Stimulated activated CD4-positive, alpha-beta T cell treated with anti-CD3 and anti-CD28 coated beads, Interleukin-15, amount 100 ng/mL, for 24 hours (primary cell): ENCODE results near the gene GLB1L3.
A peak's percentile ranks its signal among the peaks of the same experiment; 100 is the strongest.
"Not testable (repeated sequence)": the region's sequence is repeated elsewhere in the genome, so short reads cannot be mapped to it uniquely, and the experiment has no call there.

Experiments used
- DNase-seq: peaks from one replicate; pipeline ENCODE4 v3.0.0-alpha.2; 2020

GLB1L3 gene

DNA sequence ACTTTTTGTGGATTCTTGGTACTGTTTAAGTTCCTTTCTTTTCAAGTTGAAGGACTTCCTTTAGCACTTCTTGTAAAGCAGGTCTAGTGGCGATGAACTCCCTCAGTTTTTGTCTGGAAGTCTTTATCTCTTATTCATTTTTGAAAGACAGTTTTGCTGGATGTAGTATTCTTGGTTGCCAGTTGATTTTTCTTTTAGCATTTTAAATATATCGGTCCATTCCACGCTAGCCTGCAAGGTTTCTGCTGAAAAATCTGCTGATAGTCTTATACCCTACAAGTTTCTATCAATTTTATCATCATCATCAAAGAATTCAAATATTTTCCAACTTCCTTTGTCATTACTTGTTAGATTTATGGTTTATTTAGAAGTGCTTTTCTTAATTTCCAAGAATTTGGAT, 40.9 kb downstream of the GLB1L3 start:
- DNase-seq = no peak

DNA sequence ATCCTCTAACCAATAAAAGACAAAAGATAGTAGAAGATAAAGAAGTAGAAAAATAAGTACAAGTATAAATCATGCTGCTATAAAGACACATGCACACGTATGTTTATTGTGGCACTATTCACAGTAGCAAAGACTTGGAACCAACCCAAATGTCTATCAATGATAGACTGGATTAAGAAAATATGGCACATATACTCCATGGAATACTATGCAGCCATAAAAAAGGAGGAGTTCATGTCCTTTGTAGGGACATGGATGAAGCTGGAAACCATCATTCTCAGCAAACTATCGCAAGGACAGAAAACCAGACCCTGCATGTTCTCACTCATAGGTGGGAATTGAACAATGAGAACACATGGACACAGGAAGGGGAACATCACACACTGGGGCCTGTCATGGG, 45.2 kb downstream of the GLB1L3 start:
- DNase-seq = not testable (repeated sequence)

DNA sequence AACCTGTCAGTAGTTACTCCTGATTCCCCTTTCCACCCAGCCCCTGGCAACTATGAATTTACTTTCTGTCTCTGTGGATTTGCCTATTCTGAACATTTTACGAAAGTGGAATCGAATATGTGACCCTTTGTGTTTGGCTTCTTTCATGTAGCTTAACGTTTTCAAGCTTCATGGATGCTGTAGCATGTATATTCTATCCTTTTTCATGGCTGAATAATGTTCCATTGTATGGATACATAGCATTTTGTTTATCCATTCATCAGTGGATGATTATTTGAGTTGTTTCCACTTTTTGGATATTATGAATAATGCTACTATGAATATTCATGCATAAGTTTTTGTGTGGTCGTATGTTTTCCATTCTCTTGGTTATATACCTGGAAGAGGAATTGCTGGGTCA, 46.4 kb downstream of the GLB1L3 start:
- DNase-seq = no peak

DNA sequence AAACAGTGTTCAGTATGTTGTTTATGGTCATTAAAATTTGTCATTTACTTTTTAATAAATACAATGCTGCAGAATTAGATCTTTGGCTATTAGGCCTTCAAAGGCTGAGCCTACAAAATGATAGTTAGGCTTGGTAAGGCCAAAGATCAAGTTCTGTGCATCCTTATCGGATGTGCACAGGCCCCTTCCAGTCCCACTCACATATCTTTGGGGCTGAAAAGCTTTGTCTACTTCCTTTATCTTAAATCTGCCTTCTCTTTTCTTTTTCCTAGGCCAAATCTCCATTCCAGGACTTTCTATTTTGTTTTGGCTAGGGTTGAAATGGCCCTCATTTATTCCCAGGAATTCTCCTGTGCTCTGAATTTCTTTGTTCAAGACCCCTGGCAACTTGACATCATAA, 52.3 kb downstream of the GLB1L3 start:
- no peak for DNase-seq

DNA sequence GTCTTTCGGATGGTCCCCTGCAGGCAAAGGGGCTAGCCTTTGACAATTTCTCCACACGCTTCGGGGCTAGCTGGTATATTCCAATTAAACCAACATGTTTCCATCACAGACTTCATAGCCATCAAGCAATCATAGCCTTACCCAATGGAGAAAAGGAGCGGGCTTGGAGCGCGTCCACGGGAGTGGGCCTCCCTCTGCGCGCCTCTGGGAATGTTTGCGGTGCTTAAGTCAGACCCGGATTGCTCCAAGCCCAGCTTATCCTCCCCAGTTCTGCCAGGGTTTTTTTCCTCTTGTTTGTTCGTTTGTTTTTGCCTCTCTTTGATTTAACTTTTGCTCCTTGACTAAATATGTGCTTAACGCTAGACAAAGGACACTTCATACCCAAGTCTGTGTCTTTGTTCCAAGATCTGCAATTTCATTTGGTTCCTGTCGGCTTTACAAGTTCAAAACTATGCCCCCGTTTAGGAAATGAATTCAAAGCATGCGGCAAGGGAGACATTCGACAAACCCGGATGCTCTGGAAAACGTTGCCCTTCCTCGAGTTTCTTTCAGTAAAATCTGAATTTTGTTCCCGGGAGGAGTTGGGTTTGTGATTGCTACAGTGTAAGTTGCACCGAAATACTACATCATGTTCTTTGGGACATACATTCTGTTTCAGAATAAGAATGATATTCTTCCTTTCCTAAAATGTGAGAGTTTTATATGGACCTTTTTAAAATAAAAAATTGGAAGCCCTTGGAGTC, 54.6 kb downstream of the GLB1L3 start:
- no peak for DNase-seq

DNA sequence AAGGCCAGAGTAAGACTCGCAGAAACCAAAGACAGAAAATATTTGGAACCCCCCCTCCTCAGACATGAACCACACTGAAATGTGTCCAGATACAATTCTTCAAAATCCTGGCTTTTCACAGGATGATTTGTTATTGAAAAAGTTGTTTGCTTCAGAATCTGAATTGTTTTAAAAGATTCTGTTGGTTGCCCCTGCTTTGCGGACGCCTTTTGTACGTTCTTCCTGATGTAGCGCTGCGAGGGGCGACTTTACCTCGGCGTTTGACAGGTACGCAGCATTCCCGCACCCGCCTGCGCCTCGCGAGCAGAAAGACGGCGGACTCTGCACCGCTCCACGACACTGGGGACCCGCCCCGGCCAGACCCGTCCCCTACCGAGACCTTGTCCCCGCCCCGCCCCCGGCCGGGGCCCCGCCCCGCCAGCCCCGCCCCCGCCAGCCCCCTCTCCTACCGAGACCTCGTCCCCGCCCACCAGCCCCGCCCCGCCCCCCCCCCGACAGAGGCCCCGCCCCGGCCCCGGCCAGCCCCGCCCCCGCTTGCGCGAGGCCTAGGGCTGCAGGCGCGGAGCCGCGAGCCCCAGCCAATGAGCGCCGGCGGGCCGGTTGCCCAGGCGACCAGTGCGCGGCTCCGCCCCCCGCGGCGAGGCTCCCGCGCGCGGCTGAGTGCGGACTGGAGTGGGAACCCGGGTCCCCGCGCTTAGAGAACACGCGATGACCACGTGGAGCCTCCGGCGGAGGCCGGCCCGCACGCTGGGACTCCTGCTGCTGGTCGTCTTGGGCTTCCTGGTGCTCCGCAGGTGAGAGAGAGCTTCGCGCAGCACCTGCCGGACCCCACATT, 55.4 kb downstream of the GLB1L3 start, which contains the start of gene GLB1L2:
Gene GLB1L2, plus strand, starts transcription at position 635 of the 835 bp plus-strand sequence. Its CDS starts 74 bp downstream, at position 709.
- peak; percentile 83 for DNase-seq

DNA sequence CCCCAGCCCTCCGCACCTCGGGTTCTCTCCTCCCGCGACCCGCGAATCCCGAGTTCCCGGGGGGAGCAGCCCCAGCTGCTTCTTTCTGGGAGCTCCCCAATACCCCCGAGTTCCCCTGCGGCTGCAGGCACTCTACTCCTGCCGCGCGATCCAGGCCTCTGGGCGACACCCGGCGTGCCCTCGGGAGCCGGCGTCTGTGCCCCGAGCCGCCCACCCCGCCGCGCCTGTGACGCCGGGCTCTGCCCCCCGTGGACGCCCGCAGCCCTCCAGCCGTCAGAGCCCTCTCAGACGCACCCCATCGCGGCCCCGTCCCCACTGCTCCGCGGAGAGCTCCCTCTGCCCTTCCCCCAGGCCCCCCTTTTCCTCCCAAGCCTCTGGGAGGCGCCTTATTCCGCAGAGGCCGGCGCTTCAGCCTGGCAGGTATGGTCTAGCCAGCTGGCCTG, 56.0 kb downstream of the GLB1L3 start:
- peak; percentile 43 for DNase-seq

DNA sequence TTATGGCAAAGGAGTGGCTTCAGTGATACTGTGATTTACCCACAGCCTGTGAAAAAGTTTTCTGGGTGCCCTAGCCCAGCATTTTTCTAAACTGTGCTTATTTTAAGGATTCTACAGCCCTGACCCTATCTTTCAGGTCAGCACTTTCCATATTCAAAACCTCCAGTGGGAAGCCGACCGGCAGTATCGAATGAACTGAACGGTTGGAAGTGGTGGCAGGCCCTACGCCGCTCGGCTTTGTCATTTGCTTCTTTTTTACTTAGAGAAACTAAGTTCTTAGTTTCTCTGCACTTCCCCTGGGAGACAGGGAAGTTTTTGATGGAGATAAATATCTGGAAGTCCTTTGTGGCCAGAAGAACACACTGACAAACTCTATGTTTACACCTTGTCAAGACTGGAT, 56.6 kb downstream of the GLB1L3 start:
- no peak for DNase-seq

DNA sequence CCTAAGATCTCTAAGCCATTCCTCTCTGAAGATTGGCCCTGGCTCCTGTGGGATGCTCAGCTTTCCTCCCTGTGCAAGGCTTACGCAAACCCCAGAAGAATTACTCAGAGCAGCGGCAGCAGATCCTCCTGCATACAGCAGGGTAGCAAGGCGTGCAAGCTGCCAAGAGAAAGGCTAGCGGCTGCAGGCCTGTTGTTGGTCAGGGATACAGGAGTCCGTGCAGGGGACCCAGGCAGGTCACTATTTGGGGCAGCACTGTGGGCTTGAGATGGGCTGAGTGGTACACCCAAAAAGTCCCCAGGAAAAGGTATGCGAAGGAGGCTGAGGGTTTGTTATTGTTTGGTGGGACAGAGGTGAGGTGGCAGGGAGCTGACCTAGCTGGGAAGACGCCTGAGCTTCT, 57.1 kb downstream of the GLB1L3 start:
- DNase-seq = no peak

DNA sequence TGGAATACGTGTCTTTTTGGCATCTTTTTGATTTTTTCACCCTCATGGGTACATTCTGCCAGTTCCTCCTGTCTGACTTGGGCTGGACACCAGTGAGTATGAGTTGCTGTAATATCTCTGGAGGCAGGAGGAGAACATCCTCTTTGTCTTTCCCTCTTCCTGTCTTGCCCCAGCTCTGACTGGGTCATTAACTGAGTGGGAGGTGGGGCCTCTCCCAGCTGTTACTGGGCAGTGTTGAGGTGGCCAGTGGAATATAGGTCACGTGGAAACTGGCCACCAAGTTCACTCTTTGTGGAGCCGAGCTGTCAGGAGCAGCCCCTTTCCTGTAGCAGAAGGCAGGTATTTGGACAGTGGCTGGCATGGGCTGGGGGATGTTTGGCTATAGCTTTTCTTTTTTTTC, 57.8 kb downstream of the GLB1L3 start:
- no peak for DNase-seq

DNA sequence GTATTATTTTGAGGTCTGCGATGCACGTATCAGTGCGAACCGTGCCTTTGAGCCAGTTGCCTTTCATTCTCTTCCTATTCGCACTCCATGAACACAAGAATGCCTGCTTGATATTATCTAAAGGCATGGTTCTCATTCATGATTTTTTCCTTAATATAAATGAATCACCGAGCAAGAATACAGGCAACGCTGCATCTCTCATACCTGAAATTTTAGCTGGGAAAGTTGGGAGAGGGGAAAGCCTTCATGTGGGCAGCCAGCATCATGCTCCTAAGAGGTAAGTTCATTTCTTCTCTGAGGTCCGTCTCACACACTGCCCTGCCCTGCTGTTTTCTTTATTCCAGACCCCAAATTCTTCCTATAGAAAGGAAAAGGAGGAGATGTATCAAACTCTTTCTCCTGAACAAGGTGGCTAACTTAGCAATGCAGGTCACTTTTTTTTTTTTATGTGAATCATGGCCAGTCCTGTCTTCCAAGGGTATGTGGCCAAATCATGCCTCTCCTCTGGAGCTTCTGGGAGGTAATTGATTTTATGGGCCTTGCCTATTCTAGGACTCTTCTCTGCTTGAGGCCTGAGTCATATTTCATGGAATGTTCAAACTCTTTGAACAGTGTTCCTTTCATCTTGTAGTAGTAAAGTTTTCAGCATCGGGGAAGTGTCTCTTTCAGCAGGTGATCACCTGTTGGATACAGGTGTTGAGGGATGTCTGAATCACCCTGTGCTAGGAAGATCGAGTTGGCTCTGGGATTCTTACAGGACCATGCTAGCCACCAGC, 58.8 kb downstream of the GLB1L3 start:
- DNase-seq = no peak

DNA sequence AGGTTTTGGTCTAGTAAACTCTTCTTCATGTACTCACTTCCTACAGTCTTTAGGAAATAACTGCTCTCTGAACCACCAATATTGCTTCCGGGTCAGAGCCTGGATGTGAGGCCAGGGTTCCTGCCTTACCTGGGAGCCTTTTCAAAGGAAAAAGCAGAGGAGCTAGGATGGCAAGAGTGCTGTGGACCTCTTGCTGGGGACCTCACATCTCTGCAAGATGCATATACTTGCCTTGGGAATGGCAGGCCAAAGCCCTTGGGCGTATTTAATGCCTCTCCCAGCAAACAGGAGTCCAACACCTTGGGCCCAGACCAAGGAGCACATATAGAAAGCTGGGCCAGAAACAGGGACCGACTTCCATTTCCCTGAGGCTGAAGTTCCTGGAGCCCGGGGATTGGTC, 60.9 kb downstream of the GLB1L3 start:
- DNase-seq = no peak

DNA sequence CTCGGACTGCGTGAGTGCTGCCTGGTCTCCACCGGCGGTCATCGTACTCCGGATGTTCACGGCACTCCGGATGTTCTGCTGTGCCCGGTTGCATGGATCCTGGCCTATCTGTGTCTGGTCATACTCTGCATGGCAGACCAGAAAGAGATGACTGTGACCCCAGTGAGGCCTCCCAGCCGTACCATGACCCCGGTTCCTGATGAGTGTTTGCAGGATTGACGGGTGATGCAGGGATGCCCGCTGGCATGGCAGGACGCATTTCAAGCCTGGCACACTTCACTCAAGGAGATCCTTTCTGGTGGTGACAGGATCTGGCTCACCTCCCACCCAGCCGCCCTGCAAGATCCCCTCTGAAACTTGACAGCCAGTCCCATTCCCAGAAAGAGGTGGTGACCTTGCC, 61.9 kb downstream of the GLB1L3 start:
- no peak for DNase-seq

DNA sequence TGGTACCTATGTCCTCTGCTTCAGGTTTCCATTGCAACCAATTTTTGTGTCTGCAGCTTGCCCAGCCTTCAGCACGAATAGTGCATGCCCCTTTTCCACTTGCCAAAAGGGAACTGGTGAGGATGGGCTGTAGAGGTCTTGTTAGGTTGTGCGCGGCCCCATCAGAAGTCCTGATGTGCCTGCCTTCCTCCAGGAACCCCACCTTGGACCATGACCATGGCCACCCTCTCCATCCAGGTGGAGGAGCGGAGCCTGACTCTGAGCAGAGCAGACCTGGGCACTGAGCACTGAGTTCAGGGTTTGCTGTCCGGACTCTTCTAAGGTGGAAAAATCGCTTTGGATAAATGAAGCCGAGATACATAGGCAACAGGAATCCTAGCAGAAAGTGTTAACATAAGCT, 62.5 kb downstream of the GLB1L3 start:
- DNase-seq = no peak

DNA sequence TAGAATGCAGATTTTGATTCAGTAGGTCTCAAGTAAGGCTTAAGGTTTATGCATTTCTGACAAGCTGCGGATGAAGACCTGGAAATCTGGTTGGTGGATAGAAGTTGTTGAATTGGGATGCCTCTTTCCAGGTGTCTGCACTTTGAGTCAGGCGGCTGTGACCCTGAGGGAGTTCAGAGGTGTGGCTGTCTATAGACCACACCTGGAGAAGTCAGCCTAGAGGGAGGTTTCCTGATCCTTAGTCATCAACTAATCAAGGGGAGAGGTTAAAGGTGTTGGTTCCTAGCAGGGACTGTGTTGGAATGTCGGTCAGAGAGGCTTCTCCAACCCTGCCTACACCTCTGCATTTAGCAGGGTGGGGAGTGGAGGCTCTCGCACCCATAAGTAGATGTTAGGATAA, 63.6 kb downstream of the GLB1L3 start:
- no peak for DNase-seq

DNA sequence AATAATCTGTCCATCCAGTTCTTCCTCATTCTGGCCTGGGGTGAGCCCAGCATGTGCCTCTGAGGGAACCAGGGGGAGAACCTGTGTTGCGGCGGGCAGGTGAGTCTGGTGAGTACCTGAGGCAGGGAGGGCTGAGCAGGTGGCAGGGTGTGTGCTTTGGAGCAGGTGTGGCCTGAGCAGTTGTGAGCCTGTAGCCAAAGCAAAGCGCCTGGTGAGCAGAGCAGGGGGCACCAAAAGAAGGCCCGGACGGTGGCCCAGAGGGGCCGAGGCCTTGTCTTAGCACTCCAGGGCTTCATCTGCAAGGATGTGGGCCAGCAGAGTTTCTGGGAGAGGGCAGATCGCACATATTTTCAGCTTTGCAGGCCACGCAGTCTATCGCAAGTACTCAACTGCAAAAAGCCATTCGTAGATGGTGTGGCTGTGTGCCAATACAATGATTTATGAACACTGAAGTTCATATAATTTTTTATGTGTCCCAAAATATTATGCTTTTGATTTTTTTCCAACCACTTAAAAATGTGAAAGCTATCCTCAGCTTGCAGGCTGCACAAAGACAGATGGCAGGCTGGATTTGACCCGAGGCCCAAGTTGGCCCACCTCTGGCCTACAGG, 64.3 kb downstream of the GLB1L3 start:
- DNase-seq = no peak

DNA sequence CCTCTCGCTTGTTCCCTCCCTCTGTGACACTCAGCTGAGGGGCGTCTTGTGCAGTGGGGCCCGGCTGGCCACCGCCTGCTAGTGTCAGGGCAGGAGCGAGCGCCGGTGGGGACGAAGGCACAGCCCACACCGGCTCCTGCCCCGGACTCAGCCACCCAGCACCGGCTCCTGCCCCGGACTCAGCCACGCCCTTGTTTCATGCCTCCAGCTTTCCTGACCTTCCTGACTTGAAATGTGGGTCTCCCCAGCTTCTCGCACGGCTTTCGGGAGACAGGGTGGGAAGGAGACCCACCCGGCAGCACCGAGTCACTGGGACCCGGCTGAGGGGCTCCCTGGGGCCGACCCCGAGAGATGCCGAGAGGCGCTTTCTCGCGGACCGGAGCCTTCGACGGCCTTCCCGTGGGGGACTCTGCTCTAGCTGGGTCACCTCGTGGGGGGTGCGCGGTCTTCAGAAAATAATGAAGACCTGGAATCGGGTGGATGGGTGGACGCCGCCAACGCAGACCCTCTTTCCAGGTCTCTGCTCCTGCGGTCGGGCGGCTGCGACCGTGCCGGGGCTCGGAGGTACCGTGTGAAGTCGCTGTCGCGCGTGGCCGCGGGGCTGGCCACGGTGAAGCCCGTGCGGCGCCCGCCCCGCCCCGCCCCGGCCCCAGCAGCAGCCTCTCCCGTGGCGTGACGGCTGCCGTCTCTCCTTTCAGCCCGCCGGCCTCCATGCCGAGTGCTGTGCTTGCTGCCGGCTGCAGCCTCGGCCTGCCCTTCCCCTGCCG, 65.8 kb downstream of the GLB1L3 start:
- no peak for DNase-seq

DNA sequence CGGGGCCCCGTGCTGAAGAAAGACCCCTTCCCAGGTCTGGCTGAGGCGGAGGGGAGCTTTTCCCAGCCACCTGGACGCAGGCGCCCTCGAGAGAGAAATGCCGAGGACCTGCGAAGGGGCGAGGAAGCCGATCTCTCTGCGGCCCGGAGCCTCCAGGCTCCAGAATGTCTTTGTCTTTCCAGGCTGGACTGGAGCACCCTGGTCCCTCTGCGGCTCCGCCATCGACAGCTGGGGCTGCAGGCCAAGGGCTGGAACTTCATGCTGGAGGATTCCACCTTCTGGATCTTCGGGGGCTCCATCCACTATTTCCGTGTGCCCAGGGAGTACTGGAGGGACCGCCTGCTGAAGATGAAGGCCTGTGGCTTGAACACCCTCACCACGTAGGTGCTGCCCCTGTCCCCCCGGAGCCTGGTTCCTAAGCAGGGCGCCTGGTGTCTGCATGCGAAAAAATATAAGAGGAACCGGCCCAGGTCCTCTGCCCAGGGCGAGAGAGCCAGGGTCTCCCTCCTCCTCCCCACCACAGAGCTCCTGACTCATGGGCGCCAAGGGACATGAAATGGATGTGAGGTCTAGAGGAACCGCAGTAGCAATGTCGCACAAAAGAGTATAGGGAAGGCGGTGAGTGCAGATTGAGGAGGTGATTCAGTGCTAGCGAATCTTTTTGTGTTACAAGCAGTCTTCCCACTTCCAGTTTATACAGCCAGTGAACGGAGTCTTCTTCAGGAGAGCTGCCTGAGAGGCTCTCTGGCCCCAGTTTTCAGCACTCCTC, 66.6 kb downstream of the GLB1L3 start:
- DNase-seq = no peak

DNA sequence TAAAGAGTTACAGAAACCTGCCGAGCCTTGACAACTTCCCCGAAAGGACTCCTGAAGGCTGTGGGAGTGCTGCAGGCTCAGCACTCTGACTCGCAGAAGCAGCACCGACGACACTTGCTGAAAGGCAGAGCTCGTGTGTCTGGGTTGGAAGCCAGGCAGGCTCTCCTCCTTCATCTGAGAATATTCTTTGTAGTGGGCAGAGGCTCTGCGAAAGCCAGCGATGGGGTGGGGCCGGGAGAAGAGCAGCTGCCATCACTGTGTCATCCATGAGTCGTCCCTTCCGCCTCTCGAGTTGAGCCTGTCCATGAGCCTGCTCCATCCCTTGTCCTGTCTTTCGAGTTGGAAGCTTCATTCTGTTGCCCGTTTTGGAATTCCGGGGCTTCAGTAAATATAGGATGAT, 67.5 kb downstream of the GLB1L3 start:
- DNase-seq = no peak

DNA sequence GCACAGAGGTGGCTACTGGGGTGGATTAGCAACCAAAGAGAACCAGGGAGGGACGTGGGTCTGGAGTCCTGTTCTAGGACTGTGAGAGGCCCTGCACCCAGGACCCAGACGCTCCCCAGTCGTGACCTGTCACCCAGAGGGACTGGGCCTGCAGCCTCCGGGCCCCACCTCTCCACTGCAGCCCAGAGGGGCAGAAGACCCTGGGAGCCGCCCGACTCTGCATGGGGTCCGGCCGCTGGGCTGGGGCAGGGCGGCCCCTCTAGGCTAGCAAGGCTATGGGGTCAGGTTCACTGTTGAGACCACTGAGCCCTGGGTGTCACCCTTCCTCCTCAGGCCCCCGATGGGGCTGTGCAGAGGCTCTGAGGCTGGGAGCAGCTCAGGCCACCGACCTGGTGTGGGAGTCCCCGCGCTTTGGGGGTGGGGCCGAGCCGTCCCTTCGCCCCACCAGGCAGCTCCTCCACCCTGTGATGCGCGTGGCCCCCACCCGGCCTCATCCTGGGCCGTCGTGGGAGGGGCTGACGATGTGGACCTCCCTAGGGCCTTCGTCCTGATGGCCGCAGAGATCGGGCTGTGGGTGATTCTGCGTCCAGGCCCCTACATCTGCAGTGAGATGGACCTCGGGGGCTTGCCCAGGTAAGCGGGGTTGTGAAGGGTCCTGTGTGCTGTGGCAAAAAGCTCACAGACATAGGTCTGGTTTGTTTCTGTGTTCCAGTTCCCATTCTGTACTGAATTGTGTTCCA, 68.5 kb downstream of the GLB1L3 start:
- DNase-seq = not testable (repeated sequence)

DNA sequence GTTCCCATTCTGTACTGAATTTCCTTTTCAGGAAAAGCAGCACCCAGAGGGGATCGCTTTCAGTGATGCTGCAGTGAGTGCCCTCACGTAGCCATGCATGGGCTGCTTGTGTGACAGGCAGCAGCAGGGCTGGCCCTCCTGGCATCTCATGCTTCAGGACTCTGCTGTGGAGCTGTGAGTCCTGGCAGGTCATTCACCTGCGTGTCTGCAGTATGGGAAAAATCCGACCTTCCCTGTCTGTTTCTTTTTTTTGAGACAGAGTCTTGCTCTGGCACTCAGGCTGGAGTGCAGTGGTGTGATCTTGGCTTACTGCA, 69.0 kb downstream of the GLB1L3 start:
- DNase-seq = no peak
